HG02840 (cell line): ENCODE data around the gene FGFR2.
"Not testable (repeated sequence)": the region's sequence is repeated elsewhere in the genome, so short reads cannot be mapped to it uniquely, and the experiment has no call there.

Experiments
- ATAC-seq: cut with Tn5 transposase; IDR thresholded peaks from one replicate; pipeline ENCODE4 v1.9.1; 2021; ENCODE audit warnings: mild to moderate bottlenecking, moderate library complexity, moderate number of reproducible peaks; ENCODE audit not compliant: unreplicated experiment, low FRiP score

Gene FGFR2

DNA sequence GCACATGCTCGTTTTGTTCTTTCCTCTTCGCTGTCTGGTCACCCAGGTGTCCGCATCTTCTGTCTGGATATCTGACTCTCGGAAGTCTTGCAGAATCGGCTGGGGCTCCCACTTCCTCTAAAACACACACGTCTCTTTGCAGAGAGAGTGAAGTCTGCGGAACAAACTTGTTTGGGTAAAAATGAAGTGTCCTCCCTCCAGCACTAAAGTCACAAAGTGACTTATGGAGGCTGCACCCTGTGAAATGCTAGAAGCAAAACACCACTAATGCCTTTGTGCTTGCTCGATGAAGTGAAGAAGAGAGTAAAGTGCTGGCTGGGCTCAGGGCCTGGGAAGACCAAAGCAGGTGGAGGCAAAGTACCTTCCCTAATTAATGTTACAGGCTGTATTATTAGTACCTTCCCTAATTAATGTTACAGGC lies 71.4 kb downstream of the FGFR2 start:
- ATAC-seq: no peak

DNA sequence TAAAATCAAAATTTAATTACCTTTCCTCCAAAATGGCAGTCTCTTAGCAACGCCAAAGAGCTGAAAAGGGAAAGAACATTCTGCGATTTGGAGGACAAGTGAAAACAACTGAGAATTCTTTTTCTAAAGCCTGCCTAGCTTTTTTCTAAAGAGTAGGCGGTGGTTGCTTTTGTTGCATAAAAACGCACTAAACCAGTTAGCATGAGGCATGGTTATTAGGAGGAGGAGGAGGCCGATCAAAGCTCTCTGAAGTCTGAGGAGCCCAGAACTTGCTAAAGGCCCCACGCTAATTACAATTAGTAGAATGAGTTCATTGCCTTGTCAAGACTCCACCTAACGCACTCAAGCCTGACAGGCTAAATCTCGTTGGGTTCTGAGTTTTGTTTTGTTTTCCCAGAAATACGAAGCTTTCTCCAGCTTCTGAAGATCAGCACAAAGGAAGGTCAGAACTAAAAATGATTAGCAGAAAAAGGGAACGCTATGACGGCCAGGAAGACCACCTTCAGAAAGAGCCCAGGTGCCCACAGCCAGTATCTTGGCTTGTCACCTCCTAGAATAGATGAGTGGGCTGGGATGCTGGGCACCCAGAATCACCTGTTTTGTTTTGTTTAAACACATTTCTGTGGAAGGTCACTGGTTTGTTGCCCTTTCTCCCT lies 72.0 kb downstream of the FGFR2 start:
- no peak for ATAC-seq

GRCh38 chr10:121525251-121526134 lies 72.8 kb downstream of the FGFR2 start:
- ATAC-seq: no peak

DNA sequence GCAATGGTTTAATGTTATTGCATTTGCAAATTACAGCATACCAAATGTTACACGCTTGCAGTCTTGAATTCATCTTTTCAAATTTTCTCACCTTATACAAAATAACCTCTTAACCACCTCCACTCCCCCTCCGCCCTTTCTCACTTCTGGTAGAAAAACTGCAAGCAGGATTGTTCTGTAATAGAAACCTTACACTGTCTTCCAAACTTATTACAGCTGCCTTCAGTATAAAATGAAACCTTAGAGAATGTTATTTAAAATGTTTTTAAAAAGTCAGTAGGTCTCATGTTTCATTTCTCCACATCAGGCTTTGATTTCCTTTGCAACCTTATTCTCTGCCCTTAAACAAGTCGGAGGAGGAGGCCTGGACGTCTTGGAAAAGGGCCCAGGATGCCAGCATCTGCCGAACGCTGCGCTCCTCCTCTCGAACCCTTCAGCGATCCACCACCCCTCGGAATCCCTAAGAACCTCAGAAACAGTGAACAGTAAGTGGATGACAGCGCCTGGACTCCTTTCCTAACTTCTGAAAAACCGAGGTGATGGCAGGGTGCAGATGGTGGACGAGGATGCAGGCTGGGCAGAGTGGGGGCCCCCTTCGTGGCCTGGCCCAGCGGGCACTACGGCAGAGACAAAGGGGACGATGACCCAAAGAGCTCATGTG lies 74.0 kb downstream of the FGFR2 start:
- ATAC-seq: no peak

- no peak for ATAC-seq
Observed at GRCh38 chr10:121522831-121523230, 75.4 kb downstream of the FGFR2 start.

- ATAC-seq: no peak
Observed at GRCh38 chr10:121521794-121522556, 76.3 kb downstream of the FGFR2 start.

- not testable (repeated sequence) for ATAC-seq
Observed at GRCh38 chr10:121520526-121520925, 77.7 kb downstream of the FGFR2 start.

DNA sequence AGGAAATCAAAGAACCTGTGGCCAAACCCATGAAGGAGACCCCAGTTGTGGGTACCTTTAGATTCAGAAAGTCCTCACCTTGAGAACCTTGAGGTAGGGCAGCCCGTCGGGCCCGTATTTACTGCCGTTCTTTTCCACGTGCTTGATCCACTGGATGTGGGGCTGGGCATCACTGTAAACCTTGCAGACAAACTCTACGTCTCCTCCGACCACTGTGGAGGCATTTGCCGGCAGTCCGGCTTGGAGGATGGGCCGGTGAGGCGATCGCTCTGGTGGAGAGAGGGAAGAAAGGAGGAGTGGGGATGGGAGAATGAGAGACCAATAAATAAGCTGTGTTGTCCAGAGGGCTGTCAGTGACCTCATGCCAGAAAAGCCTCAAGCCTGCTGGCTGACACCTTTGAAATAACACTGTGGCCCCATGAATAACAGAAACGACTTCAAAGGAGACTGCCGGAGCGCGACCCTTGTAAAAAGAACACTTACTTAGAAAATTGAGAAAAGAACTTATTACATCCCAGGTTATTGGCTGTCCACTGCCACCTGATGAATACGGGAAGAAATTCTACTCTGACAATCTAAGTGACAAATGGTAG lies 78.2 kb downstream of the FGFR2 start:
- no peak for ATAC-seq

DNA sequence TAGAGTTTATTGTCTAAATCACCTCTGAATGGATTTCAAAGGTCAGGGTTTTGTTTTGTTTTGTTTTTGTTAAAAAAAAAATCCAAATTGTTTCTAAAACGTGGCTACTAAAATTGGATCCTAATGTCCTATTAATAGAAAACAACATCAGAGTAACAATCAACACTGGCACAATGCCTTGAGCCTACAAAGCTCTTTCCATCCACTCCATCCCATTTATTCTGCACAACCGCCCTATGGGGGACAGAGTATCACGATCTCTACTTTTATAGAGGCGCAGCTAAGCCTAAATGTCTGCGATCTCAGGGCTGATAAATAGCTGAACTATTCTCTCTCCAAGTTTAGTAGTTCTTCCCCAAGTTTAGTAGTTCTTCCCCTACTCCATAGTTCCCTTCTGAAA lies 78.8 kb downstream of the FGFR2 start:
- no peak for ATAC-seq

- no peak for ATAC-seq
Observed at GRCh38 chr10:121518333-121518732, 79.9 kb downstream of the FGFR2 start.

DNA sequence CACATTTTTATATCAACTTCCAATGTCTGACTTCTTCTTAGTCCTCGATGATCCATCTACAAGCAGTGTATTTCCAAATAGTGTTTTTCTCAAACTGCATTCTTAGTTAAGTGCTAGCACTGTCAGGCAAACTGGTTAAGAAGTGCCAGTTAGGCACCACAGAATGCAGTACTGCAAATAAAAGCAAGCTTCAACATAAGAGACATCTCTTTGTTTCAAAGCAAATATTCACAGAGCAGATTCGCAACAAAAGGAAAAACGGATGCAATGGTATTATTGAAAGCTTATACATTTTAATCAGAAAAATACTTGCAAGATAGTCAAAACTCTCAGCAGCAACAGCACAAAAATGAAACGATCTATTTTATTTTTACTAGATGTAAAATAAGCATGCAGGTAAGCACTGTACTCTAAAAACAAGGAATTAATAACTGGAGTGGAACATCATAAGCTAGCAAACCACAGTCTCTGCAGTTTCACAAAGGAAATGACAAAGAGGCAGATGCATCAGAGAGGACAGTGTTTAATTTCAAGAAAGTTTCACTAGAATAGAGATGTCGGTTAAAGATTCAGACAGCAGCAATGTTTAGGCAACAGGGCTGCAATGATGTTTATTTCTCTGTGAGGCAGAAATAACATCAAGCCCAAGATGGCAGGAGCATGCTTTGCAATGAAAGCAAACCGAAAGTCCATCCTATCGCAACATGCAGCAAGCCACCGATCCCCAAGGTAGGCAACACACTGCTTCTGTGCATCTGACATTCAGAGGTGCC lies 82.0 kb downstream of the FGFR2 start:
- ATAC-seq: no peak

GRCh38 chr10:121514141-121514865 lies 83.9 kb downstream of the FGFR2 start:
- ATAC-seq: no peak

GRCh38 chr10:121511943-121512342 lies 86.3 kb downstream of the FGFR2 start:
- ATAC-seq: no peak

GRCh38 chr10:121511460-121511859 lies 86.8 kb downstream of the FGFR2 start:
- ATAC-seq: no peak

DNA sequence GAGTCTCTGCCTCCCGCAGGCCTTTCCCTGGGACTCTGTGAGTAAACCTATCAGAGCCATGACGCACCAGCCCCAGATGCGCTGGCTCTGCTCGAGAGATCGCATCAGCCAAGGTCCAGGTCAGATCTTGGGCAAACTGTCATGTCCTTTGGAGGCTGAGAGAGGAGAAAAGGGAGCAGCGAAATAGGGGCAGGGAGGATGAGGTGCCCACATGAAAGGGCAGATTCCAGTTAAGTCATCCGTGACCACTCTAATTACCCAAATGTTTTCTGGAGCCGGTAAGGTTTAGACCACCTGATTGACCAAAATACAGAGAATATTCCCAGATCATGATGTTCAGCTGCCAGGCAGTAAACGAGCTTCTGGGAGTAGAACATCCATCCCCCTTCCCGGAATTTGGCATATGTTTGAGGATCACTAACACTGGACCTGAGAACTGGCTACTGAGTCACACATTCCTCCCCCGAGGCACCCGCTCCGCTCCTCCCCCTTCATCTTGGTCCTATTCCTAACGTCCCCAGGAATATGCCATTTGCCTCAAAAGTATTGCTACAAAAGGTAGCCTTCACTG lies 88.0 kb downstream of the FGFR2 start:
- no peak for ATAC-seq

DNA sequence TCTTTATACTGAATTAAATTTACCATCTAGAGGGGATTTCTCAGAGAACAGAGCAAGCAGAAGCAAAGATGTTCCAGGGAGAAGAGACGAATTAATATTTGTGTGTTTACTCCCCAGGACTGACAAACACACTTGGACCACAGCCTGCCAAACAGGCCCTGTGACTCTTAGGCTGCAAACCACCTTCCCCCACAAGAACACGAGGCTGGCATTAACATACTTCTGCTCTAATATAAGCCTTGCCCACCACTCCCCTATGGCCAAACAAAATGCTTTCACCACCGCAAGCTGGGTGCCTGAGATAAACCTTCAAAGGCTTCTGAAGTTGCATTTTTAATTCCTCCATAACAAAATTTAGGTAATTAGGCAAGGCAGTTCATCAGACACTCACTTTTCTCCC lies 88.4 kb downstream of the FGFR2 start:
- no peak for ATAC-seq

- no peak for ATAC-seq
Observed at GRCh38 chr10:121509112-121509511, 89.1 kb downstream of the FGFR2 start.

- no peak for ATAC-seq
Observed at GRCh38 chr10:121503587-121504051, 94.6 kb downstream of the FGFR2 start.
